Mucosa of stomach (tissue), 1 donor: ENCODE data around the gene STARD10.
A peak's percentile ranks its signal among the peaks of the same experiment; 100 is the strongest.

Source experiments
- H3K27me3 ChIP-seq: one replicate; pipeline ENCODE4 v1.7.0; 2013; ENCODE audit warnings: mild to moderate bottlenecking, low read length; ENCODE audit not compliant: control insufficient read depth, insufficient read depth
- H3K36me3 ChIP-seq: one replicate; pipeline ENCODE4 v1.7.0; 2013; ENCODE audit warnings: low read length; ENCODE audit not compliant: control insufficient read depth, insufficient read depth
- H3K4me1 ChIP-seq: one replicate; pipeline ENCODE4 v1.7.0; 2013; ENCODE audit warnings: mild to moderate bottlenecking, low read length; ENCODE audit not compliant: control insufficient read depth, insufficient read depth
- H3K4me3 ChIP-seq: one replicate; pipeline ENCODE4 v1.7.0; 2013; ENCODE audit warnings: low read length
- H3K9ac ChIP-seq: one replicate; pipeline ENCODE4 v1.7.0; 2013; ENCODE audit warnings: mild to moderate bottlenecking, low read length, moderate library complexity
- H3K9me3 ChIP-seq: one replicate; pipeline ENCODE4 v1.7.0; 2013; ENCODE audit warnings: mild to moderate bottlenecking, low read length, moderate library complexity; ENCODE audit not compliant: control insufficient read depth
- donor health status: Pancreatic carcinoma.

The STARD10 gene

GRCh38 chr11:72760539-72761405 lies 33.1 kb downstream of the STARD10 start:
- Histone ChIP-seq H3K4me3 (no peak overlapping the region), H3K27me3 (no peaks in the 10 kb centered on the region), H3K4me1 (peaks cover 27% of the 10 kb centered on the region), H3K9me3 (no peaks in the 10 kb centered on the region), H3K36me3 (peaks cover 22% of the 10 kb centered on the region), H3K9ac (no peak overlapping the region)

GRCh38 chr11:72759468-72759985 lies 34.3 kb downstream of the STARD10 start:
- no peaks in the 10 kb centered on the region for H3K27me3 ChIP-seq
- peaks cover 24% of the 10 kb centered on the region for H3K4me1 ChIP-seq
- no peaks in the 10 kb centered on the region for H3K9me3 ChIP-seq
- H3K9ac ChIP-seq = no peak overlapping the region
- H3K4me3 ChIP-seq = no peak overlapping the region
- H3K36me3 ChIP-seq = peaks cover 22% of the 10 kb centered on the region

- no peaks in the 10 kb centered on the region for H3K27me3 ChIP-seq
- H3K4me3 ChIP-seq = no peak overlapping the region
- H3K9ac ChIP-seq = no peak overlapping the region
- H3K4me1 ChIP-seq = peaks cover 22% of the 10 kb centered on the region
- peaks cover 22% of the 10 kb centered on the region for H3K36me3 ChIP-seq
- no peaks in the 10 kb centered on the region for H3K9me3 ChIP-seq
Observed at GRCh38 chr11:72758690-72759389, 35.0 kb downstream of the STARD10 start.

GRCh38 chr11:72758304-72758689 lies 35.5 kb downstream of the STARD10 start:
- peaks cover 22% of the 10 kb centered on the region for H3K36me3 ChIP-seq
- H3K9me3 ChIP-seq = no peaks in the 10 kb centered on the region
- no peak overlapping the region for H3K9ac ChIP-seq
- H3K4me3 ChIP-seq = no peak overlapping the region
- H3K4me1 ChIP-seq = peaks cover 27% of the 10 kb centered on the region
- no peaks in the 10 kb centered on the region for H3K27me3 ChIP-seq

- H3K4me3 ChIP-seq = no peak overlapping the region
- H3K4me1 ChIP-seq = peaks cover 32% of the 10 kb centered on the region
- H3K36me3 ChIP-seq = peaks cover 22% of the 10 kb centered on the region
- H3K9ac ChIP-seq = no peak overlapping the region
- no peaks in the 10 kb centered on the region for H3K27me3 ChIP-seq
- H3K9me3 ChIP-seq = no peaks in the 10 kb centered on the region
Observed at GRCh38 chr11:72755713-72756285, 38.0 kb downstream of the STARD10 start.

GRCh38 chr11:72754544-72755155 lies 39.2 kb downstream of the STARD10 start:
- peaks cover 22% of the 10 kb centered on the region for H3K36me3 ChIP-seq

GRCh38 chr11:72754149-72754543 lies 39.7 kb downstream of the STARD10 start:
- no peaks in the 10 kb centered on the region for H3K9me3 ChIP-seq
- peaks cover 29% of the 10 kb centered on the region for H3K4me1 ChIP-seq
- H3K9ac ChIP-seq = no peak overlapping the region
- peaks cover 21% of the 10 kb centered on the region for H3K36me3 ChIP-seq
- no peaks in the 10 kb centered on the region for H3K27me3 ChIP-seq
- no peak overlapping the region for H3K4me3 ChIP-seq

More at GRCh38 chr11:72754544-72755155, 39.2 kb downstream of the STARD10 start:
- Histone ChIP-seq H3K4me1 (peaks cover 29% of the 10 kb centered on the region), H3K27me3 (no peaks in the 10 kb centered on the region), H3K9ac (no peak overlapping the region), H3K9me3 (no peaks in the 10 kb centered on the region), H3K4me3 (no peak overlapping the region)

GRCh38 chr11:72753341-72754148 lies 40.3 kb downstream of the STARD10 start:
- no peaks in the 10 kb centered on the region for H3K9me3 ChIP-seq
- peaks cover 29% of the 10 kb centered on the region for H3K4me1 ChIP-seq
- H3K27me3 ChIP-seq = no peaks in the 10 kb centered on the region
- no peak overlapping the region for H3K4me3 ChIP-seq
- no peak overlapping the region for H3K9ac ChIP-seq
- peaks cover 16% of the 10 kb centered on the region for H3K36me3 ChIP-seq

GRCh38 chr11:72752088-72752914 lies 41.5 kb downstream of the STARD10 start, which contains the start of gene ARAP1:
ARAP1 (minus strand) TSS chr11:72752408; CDS start chr11:72727128, 25,280 bp downstream.
- Histone ChIP-seq H3K36me3 (peaks cover 6% of the 10 kb centered on the region), H3K4me3 (peak within 1 kb of the TSS; percentile 46), H3K9ac (peak within 1 kb of the TSS; percentile 52), H3K27me3 (no peaks in the 10 kb centered on the region), H3K4me1 (peaks cover 29% of the 10 kb centered on the region), H3K9me3 (no peaks in the 10 kb centered on the region)

- H3K9ac ChIP-seq = peak overlapping the region; percentile 52
- peaks cover 3% of the 10 kb centered on the region for H3K36me3 ChIP-seq
- no peaks in the 10 kb centered on the region for H3K27me3 ChIP-seq
- H3K4me3 ChIP-seq = peak overlapping the region; percentile 46
- H3K4me1 ChIP-seq = peaks cover 27% of the 10 kb centered on the region
- H3K9me3 ChIP-seq = no peaks in the 10 kb centered on the region
Observed at GRCh38 chr11:72751116-72752087, 42.4 kb downstream of the STARD10 start.
